SIG-M5 treated with dmso at 0.1 percent for 504 hours (cell line): ENCODE data around the gene SPATA9.
"Not testable (repeated sequence)": the region's sequence is repeated elsewhere in the genome, so short reads cannot be mapped to it uniquely, and the experiment has no call there.

Experiments used
- DNase-seq: peaks from one replicate; lab custom pipeline; 2025; ENCODE audit not compliant: unreplicated experiment; lab: John Stamatoyannopoulos, UW

SPATA9 gene

DNA sequence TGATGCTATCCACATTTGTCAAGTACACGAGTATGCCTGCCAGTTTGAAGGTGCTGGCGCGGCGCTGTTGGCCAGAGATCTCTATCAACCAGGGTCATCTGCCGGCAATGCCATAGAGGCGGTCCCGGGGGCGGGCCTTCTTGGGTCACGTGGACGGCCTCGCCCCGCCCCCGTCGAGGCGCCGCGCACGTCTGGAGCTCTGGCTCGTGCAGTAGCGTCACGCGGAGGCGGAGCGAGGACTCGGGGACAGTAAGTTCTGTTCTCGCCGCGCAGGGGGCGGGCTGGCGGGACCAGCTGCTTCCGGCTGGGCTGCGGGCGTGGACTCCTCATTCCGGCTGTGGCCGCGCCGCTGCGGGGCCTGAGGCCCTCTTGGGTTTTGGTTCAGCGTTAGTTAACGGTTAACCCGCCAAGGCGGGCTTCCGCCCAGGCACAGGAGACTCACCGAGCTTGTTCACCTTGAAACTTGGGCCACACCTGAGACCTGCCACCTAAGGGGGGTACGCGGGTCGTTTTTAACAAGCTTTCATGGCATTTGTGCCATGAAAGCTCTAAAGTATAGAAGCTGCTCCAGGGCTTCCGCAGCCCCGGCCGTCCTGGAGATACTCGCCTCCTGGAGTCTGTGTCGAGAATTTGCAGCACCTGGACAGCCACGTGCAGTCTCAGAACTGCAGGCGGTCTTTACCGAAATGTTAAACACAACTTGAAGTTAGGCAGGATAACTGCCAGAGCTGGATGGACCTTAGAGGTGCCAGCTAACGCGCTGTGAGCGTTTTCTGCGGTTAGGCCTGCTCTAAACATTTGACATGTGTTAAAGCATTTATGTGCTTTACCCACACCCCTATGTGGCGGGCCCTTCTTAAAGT lies 36.0 kb downstream of the SPATA9 start, which contains the start of gene RFESD:
Gene RFESD, plus strand, starts transcription at position 209 of the 863 bp plus-strand sequence. CDS start 5,495 bp downstream, outside the sequence.
- peak; percentile 91 for DNase-seq

DNA sequence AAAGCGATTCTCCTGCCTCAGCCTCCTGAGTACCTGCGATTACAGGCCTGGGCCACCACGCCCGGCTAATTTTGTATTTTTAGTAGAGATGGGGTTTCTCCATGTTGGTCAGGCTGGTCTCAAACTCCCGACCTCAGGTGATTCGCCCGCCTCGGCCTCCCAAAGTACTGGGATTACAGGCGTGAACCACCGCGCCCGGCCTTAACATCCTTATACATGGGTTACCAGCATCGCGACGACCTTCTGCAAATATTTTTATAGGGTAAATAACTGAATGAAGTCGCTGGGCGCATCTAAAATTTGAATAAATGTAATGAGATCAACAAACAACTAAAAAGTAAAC lies 36.6 kb downstream of the SPATA9 start:
- not testable (repeated sequence) for DNase-seq

DNA sequence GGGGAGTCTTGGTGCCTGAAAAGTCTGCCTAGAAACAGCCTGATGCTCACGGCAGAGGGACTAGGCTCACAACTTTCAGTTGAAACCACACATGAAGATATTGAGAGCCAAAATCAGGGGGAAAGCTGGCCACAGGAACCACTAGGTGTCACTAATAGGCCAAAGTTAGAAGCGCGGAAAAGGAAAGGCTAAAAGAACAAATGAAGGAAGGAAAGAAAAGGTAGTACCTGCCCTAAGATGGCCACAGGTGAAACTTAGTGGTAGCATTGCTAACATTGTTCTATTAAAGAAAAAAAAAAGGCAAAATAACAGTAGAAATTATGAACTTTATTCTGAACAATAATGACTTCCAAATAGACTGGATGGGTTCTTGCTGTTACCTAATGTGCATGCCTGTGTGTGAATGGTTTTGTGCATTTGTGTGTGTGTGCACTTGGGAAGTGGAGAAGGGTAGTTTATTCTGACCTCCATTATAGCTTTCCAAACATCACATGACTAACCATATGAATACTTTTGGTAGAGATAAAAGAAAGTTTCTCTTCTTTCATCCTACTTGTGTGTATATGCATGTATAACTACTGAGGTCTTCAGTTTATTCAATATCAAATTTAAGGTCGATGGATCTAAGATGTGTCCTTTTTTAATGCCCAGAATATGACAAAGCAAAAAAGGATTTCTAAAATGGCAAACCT lies 38.3 kb downstream of the SPATA9 start:
- DNase-seq: peak; percentile 58

DNA sequence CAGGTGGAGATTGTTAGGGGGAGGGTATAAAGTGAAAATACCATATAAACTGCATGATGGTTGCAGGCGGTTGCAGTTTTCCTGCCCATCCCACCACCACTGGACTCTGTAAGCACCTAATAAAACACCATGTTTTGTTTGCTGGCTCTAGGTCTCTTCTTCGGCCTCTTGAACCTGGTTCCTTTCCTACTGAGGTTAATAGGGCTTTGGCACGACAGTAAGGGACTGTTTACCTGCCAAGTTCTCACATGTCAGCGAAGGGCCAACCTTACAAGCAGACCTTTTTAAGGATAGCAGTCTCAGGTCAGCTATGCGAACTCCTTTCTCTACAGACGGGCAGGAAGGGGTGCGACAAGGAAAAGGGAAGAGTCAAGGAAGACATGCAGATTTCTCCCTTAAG lies 39.6 kb downstream of the SPATA9 start:
- DNase-seq: no peak

DNA sequence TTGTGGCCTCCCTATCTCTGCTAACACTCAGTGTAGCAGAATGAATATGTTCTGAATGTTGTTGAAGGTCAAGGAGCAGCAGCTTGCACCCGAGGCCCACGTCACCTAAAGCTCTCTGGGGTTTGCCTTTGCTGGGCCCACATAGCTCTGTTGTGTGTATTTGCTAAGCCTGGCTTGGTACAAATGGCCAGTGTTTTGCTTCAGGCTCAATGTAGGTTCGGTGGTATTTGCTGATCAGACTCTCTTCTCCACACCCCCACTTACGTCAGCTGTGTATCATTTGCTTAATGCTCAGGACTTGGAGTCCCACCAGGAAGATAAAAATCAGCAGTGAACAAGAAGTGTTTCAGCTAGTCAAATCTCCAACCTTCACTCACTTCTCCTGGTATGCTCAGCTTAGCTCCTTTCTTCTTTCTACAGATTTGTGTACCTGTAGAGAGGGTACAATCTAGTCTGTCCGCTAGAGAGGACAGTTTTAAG lies 41.0 kb downstream of the SPATA9 start:
- no peak for DNase-seq

DNA sequence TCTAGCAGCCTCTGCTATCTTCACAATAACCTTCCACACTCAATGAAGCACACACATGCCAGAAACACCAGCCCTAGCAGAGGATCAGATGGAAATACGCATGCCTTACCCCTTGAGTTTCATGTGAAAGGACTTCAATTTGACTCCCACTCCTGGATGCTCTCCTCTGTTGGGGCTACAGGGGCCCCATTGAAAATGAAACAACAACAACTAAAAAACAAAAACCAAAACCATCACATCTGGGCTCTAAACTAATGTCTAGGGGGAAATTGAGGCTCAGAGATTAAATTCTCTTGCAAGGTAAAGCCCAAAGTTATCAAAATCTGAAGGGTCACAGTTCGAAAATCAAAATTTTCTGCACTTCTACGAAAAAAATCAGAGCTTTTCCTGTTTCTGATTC lies 44.2 kb downstream of the SPATA9 start:
- DNase-seq: no peak

DNA sequence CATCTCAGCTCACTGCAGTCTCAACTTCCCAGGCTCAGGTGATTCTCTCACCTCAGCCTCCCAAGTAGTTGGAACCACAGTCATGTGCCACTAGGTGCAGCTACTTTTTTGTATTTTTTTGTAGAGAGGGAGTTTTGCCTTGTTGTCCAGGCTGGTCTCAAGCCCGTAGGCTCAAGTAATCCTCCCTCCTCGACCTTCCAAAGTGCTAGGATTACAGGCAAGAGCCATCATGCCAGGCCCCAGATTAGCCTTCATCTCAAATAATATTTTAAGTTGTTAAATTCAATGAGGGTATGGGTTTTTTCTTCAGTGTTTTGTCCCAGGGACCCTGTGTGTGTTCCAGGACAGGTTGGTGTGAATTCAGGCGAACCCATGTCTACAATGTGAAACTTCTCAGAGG lies 48.7 kb downstream of the SPATA9 start:
- no peak for DNase-seq

DNA sequence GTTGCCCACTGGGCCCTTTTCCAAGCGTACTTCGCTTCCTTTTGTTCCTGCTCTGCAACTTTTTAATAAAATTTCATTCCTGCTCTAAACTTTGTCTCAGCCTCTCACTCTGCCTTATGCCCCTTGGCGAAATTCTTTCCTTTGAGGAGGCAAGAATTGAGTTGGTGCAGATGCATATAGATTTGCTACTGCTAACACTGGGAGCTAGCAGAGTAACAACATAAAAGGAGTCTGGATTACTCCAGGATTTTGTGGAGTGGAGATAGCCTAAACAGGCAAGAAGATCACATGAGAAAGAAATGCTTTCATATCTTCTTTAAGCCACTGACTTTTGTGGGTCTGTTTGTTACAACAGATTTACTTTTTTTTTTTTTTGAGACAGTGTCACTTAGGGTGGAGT lies 49.1 kb downstream of the SPATA9 start:
- no peak for DNase-seq

DNA sequence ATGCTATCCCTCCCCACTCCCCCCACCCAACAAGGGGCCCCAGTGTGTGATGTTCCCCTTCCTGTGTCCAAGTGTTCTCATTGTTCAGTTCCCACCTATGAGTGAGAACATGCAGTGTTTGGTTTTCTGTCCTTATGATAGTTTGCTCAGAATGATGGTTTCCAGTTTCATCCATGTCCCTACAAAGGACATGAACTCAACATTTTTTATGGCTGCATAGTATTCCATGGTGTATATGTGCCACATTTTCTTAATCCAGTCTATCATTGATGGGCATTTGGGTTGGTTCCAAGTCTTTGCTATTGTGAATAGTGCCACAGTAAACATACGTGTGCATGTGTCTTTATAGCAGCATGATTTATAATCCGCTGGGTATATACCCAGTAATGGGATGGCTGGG lies 49.8 kb downstream of the SPATA9 start:
- not testable (repeated sequence) for DNase-seq

DNA sequence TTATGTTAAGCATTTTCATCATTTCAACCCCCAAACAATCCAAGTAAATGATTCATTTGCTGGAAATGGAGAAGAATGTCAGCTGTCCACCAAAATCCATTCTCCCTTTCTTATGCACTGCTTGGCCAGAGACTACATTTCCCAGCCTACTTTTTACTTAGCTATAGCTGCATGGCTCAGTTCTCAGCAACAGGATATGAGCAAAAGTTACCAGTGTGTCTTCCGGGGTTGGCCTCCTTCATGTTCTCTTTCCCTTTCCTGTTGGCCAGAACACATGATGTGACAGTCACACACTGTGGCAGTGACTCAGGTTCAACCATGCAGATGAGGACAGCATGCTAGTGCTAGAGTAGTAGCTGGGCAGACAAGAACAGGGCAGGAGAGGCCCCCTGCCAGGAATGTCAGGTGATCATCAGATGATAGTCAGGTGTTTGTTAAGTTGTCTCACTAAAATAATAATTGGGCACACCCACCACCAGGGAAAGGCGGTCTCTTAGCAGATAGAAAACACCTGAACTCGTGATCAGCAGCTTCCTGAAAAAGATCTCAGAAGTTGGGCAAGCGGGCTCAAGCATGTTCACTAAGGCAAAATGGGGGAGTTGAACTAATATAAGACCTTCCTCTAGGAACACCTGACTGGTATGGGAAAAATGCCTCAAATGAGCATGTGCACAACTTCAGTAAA lies 50.7 kb downstream of the SPATA9 start:
- no peak for DNase-seq

DNA sequence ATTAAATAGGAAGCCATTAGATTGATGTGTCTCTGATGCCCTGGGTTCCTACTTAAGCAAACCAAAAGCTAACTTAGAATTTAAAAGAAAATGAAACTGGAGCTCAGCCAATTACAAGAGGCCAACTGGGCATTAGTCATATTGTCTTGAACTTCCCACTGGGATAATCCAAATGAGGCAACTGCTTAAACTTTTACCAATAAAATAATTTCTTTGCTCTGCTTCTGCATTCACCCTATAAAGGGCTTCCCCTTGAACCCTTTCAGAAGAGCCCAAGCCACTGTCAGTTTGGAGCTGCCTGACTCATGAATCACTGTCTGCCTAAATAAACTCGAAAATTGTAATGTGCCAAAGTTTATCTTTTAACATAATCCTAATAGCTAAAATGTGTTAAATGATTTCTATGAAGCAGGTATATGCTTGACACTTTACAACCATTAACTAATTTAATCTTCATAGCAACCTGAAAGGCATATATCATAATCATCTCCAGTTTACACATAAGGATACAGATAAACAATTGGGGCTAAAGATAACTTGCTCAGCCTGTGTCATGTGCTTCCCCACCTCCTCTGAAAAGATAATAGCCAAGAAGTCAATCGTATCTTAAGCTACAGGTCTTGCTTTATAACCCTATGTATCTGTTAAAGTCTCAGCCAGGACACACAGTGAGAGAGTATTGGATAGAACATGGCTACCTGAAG lies 51.4 kb downstream of the SPATA9 start:
- no peak for DNase-seq

DNA sequence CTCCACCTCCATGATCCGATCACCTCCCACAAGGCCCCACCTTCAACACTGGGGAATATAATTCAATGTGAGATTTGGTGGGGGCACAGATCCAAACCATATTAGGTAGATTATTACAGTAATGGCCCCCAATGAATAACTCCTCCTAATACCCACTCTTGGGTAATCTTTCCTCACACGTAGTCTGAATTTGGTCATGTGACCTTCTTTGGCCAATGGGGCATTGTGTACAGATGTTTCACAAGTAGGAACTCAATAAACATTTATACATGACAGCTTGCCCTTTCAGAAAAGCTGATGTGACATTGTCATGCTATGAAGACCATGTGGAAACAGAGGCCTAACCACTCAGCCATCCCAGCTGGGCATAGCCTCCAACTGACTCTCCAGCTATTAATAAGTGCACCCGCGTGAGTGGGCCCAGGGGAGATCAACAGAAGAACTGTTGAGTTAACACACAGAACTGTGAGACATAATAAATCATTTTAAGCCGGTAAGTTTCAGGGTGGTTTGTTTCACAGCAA lies 52.3 kb downstream of the SPATA9 start:
- DNase-seq: no peak

DNA sequence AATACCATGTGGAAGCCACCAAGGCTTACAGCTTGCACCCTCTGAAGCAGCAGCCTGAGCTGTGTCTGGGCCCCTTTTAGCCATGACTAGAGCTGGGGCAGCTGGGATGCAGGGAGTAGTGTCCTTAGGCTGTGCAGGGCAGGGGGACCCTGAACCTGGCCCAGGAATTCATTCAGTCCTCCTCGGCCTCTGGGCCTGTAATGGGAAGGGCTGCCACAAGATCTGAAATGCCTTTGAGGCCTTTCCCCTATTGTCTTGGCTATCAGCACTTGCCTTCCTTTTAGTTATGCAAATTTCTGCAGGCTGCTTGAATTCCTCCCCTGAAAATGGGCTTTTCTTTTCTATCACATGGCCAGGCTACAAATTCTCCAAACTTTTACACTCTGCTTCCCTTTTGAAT lies 53.9 kb downstream of the SPATA9 start:
- DNase-seq: no peak

DNA sequence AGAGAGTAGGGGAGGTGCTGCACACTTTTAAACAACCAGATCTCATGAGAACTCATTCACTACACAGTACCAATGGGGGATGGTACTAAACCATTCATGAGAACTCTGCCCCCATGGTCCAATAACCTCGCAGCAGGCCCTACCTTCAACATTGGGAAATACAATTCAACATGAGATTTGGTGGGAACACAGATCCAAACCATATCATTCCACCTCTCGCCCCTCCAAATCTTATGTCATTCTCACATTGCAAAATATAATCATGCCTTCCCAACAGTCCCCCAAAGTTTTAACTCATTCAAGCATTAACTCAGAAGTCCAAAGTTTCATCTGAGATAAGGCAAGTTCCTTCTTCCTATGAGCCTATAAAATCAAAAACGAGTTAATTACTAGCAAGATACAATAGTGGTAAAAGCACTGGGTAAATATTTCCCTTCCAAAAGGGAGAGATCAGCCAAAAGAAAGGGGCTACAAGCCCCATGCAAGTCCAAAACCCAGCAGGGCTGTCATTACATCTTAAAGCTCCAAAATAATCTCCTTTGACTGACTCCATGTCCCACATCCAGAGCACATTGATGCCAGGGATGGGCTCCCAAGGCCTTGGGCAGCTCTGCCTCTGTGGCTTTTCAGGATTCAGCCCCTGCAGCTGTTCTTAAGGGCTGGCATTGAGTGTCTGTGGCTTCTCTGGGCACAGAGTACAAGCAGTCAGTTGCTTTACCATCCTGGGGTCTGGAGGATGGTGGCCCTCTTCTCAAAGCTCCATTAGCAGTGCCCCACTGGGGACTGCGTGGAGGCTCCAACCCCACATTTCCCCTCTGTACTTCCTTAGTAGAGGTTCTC lies 54.6 kb downstream of the SPATA9 start:
- DNase-seq: no peak

DNA sequence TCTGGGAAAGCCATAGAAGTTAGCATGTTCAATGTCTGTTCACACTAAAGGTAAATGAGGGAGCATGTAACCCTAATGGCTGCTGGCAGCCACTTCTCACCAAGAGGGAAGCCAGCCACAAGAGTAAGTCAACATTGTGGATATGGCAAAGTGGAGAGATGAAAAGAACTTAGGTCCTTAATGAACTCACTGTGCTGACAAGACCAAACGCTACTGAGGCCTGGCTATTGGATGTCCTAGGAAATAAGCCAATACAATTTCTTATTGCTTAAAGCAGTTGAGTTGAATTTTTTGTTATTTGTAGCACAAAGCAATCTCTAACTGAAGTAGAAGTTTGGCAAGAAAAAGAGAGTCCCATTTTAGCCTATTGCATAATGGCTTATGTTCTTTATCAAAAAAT lies 56.1 kb downstream of the SPATA9 start:
- DNase-seq: no peak

DNA sequence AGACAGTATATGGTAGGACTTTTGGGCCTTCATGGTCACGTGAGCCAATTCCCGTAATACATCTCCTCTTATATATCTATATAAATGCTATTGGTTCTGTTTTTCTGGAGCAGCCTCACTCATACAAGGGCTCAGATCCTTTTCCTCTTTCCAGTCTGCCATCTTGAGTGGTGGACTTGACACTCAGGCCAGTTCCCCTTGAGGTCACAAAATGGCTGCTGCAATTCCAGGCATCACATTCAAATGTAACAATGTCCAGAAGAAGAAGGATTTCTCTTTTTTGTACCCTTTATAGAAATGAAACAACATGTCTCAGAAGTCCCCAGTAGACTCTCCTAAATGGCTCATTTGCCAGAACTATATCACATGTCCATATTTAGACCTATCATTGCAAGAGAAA lies 58.4 kb downstream of the SPATA9 start:
- no peak for DNase-seq

DNA sequence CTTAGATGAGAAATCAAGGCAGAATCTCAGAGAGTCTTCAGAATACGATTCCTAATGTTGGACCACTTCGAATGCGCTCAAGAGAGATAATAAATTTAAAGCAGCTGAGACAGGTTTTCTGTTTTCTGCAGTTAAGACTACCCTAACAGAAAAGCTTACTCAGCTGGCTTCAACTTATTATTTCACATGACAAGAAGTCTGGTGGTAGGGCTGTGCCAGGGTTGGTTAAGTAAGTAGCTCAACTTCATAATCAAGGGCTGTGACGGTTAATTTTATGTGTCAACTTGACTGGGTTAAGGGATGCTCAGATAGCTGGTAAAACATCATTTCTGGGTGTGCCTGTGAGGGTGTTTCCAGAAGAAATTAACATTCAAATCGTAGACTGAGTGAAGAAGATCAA lies 59.1 kb downstream of the SPATA9 start:
- DNase-seq: no peak

DNA sequence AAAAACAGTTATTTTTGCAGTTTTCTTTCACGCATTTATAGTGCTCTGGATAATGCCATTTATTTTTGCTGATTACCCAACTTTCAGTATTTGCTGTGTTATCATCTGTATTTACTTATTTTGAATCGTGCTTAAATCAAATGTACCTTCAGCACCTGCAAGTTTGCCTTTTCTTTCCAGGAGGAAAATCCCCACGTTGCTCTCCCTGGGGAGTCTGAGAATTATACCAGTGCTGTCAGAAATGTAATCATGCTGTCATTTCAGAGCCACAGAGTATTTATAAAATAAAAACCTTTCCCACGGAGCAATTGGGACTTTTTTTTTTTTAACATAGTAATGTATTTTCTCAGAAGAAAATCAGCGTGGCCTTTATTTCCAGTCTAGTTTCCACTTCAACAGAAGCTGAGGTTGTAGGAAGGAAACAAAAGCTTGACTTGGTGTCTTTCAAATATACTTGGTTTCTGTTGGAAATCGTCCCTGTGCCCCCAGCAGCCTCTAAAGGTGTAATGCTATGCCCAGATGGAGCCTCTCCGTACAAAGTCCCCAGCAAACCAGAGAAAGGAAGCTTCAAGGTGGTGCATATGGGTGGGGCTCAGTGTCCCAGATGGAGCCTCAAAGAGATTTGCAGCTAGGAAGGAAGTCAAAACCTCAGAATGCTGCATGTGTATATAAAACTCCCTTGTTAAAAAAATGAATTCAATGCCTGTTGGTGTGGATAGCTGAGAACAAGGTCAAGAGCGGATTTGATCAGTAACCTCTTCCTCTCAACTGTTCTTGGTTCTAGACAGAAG lies 60.8 kb downstream of the SPATA9 start:
- no peak for DNase-seq
